Measurements from ENCODE around the gene UTS2B.

UTS2B gene

GRCh38 chr3:191254098-191254873, 76.0 kb downstream of the UTS2B start:
- peaks cover 6% of the 10 kb centered on the region for H3K4me1 ChIP-seq (ENCODE audit: control insufficient read depth, insufficient read depth, low read length)
- ChIA-PET POLR2A (no interaction called here), CTCF (no interaction called here)
- no peaks in the 10 kb centered on the region for H3K36me3 ChIP-seq (ENCODE audit: control insufficient read depth in 2 of 2, insufficient read depth in 1 of 2, low read length in 2 of 2)
- no peak overlapping the region for H3K27ac ChIP-seq (ENCODE audit: extremely low read depth, low read depth, low read length)
- no peak overlapping the region for H3K4me3 ChIP-seq (ENCODE audit: low read depth, low read length)
- no peaks in the 10 kb centered on the region for H3K9me3 ChIP-seq (ENCODE audit: control insufficient read depth, insufficient read depth, low read depth, low read length)
- TF ChIP-seq ZNF341 (tag by site-specific recombination; IDR thresholded peaks at IDR 0.05; ENCODE audit: low read depth): no peak
- TF ChIP-seq SCRT1 (tag by site-specific recombination; IDR thresholded peaks at IDR 0.05; ENCODE audit: borderline replicate concordance): 0 out of 2 replicates have a peak, but pooled peaks have one; percentile 19
- TF ChIP-seq SCRT2 (tag by site-specific recombination; IDR thresholded peaks at IDR 0.05): 0 out of 2 replicates have a peak, but pooled peaks have one; percentile 17
- TF ChIP-seq ZNF600 (tag by site-specific recombination; IDR thresholded peaks at IDR 0.05): peak; percentile 35; the same call in 1 of the 2 replicates

- Histone ChIP-seq H3K4me3 (ENCODE audit: low read depth, low read length) (no peak overlapping the region), H3K36me3 (ENCODE audit: control insufficient read depth in 2 of 2, insufficient read depth in 1 of 2, low read length in 2 of 2) (no peaks in the 10 kb centered on the region), H3K4me1 (ENCODE audit: control insufficient read depth, insufficient read depth, low read length) (peaks cover 6% of the 10 kb centered on the region), H3K9me3 (ENCODE audit: control insufficient read depth, insufficient read depth, low read depth, low read length) (no peaks in the 10 kb centered on the region), H3K27ac (ENCODE audit: extremely low read depth, low read depth, low read length) (no peak overlapping the region)
- ChIA-PET CTCF (no interaction called here), POLR2A (no interaction called here)
- TF ChIP-seq RBAK (tag by site-specific recombination; IDR thresholded peaks at IDR 0.05) (no peak), ZNF132 (tag by site-specific recombination; IDR thresholded peaks at IDR 0.05; ENCODE audit: borderline replicate concordance) (no peak), ZNF354C (tag by site-specific recombination; IDR thresholded peaks at IDR 0.05; ENCODE audit: borderline replicate concordance, low read depth) (no peak), ZBTB11 (tag by site-specific recombination; conservative IDR thresholded peaks at IDR 0.05; ENCODE audit: low read depth) (no peak), ZBTB7A (tag by site-specific recombination; IDR thresholded peaks at IDR 0.05; ENCODE audit: low read depth) (no peak), ZSCAN18 (tag by site-specific recombination; IDR thresholded peaks at IDR 0.05) (no peak), ZNF133 (tag by site-specific recombination; IDR thresholded peaks at IDR 0.05) (no peak), ZFP3 (tag by site-specific recombination; IDR thresholded peaks at IDR 0.05; ENCODE audit: low read depth) (no peak), ZNF600 (tag by site-specific recombination; IDR thresholded peaks at IDR 0.05) (no peak)
Measured at GRCh38 chr3:191253089-191253799, 77.1 kb downstream of the UTS2B start.

DNA sequence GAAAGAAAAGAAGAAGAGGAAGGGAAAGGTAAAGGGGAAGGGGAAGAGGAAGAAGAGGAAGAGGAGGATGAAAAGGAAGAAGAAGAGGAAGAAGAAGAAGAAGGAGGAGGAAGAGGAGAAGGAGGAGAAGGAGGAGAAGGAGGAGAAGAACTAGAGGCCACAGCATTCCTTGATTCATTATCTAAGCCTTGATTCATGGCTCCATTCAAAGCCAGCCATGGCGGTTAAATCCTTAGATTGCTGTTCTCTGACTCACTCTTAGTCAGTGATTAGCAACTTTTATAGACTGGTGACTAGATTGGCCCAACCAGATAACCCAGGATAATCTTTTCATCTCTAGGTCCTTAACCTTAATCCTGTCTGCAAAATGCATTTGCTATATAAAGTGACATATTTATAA, 83.7 kb downstream of the UTS2B start:
- Histone ChIP-seq H3K27ac (ENCODE audit: extremely low read depth, low read depth, low read length) (no peak overlapping the region), H3K36me3 (ENCODE audit: control insufficient read depth in 2 of 2, insufficient read depth in 1 of 2, low read length in 2 of 2) (no peaks in the 10 kb centered on the region), H3K4me3 (ENCODE audit: low read depth, low read length) (no peak overlapping the region), H3K9me3 (ENCODE audit: control insufficient read depth, insufficient read depth, low read depth, low read length) (no peaks in the 10 kb centered on the region), H3K4me1 (ENCODE audit: control insufficient read depth, insufficient read depth, low read length) (no peaks in the 10 kb centered on the region)
- POLR2A ChIA-PET: no interaction called here
- CTCF ChIA-PET: no interaction called here
- TF ChIP-seq, protein P1, sequence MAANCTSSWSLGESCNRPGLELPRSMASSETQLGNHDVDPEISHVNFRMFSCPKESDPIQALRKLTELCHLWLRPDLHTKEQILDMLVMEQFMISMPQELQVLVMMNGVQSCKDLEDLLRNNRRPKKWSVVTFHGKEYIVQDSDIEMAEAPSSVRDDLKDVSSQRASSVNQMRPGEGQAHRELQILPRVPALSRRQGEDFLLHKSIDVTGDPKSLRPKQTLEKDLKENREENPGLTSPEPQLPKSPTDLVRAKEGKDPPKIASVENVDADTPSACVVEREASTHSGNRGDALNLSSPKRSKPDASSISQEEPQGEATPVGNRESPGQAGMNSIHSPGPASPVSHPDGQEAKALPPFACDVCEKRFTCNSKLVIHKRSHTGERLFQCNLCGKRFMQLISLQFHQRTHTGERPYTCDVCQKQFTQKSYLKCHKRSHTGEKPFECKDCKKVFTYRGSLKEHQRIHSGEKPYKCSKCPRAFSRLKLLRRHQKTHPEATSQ (tag by site-specific recombination; IDR thresholded peaks at IDR 0.05): no peak
- TF ChIP-seq HOXD13 (CRISPR knock-in tag; IDR thresholded peaks at IDR 0.05; ENCODE audit: borderline replicate concordance) (no peak), ZNF701 (tag by site-specific recombination; IDR thresholded peaks at IDR 0.05) (no peak), ZNF501 (tag by site-specific recombination; IDR thresholded peaks at IDR 0.05) (no peak), ZNF513 (tag by site-specific recombination; IDR thresholded peaks at IDR 0.05) (peak; percentile 90), ZNF114 (tag by site-specific recombination; IDR thresholded peaks at IDR 0.05) (no peak), ZNF175 (tag by site-specific recombination; IDR thresholded peaks at IDR 0.05) (no peak), ZNF221 (tag by site-specific recombination; IDR thresholded peaks at IDR 0.05; ENCODE audit: borderline replicate concordance) (no peak)
- TF ChIP-seq, protein P2, sequence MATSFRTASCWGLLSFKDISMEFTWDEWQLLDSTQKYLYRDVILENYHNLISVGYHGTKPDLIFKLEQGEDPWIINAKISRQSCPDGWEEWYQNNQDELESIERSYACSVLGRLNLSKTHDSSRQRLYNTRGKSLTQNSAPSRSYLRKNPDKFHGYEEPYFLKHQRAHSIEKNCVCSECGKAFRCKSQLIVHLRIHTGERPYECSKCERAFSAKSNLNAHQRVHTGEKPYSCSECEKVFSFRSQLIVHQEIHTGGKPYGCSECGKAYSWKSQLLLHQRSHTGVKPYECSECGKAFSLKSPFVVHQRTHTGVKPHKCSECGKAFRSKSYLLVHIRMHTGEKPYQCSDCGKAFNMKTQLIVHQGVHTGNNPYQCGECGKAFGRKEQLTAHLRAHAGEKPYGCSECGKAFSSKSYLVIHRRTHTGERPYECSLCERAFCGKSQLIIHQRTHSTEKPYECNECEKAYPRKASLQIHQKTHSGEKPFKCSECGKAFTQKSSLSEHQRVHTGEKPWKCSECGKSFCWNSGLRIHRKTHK (tag by site-specific recombination; IDR thresholded peaks at IDR 0.05): no peak

Data from HEK293 (cell line).